NB4 (cell line): ENCODE data around the gene SLC26A9.

Source experiments
- MYC ChIP-seq: IDR thresholded peaks from 2 replicates; pipeline ENCODE4 v1.6.1; 2011; ENCODE audit warnings: low read depth, low read length
- POLR2A ChIP-seq: IDR thresholded peaks from 2 replicates; pipeline ENCODE4 v1.6.1; 2011; ENCODE audit warnings: mild to moderate bottlenecking; ENCODE audit not compliant: insufficient read length; ENCODE audit errors: extremely low read depth
- TF ChIP-seq, protein P1 (sequence below): IDR thresholded peaks from one replicate; pipeline ENCODE4 v1.5.1; 2012; ENCODE audit warnings: low read depth, low read length
- TF ChIP-seq, protein P2 (sequence below): IDR thresholded peaks from 2 replicates; pipeline ENCODE4 v1.6.1; 2011; ENCODE audit warnings: low read depth, low read length

DNA sequence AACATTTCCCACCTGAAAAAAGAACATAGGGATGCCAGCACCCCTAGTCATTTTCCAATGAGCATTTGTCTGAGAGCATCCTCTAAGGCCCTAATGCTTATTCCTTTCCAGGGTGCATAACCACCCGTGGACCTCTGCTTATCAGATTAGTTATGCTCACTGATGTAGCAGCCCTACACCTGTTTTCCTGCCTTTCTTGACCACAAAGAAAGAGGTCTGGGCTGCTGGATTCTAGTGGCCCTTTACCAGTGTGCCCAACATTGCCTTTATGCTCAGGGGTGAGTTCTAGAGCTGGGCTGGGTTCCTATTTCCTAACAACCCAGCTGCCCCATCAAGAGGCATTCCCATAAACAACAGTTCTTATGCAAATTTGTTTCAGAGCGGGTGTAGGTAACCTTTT is 73.0 kb downstream of the SLC26A9 start:
- TF ChIP-seq, protein P1, sequence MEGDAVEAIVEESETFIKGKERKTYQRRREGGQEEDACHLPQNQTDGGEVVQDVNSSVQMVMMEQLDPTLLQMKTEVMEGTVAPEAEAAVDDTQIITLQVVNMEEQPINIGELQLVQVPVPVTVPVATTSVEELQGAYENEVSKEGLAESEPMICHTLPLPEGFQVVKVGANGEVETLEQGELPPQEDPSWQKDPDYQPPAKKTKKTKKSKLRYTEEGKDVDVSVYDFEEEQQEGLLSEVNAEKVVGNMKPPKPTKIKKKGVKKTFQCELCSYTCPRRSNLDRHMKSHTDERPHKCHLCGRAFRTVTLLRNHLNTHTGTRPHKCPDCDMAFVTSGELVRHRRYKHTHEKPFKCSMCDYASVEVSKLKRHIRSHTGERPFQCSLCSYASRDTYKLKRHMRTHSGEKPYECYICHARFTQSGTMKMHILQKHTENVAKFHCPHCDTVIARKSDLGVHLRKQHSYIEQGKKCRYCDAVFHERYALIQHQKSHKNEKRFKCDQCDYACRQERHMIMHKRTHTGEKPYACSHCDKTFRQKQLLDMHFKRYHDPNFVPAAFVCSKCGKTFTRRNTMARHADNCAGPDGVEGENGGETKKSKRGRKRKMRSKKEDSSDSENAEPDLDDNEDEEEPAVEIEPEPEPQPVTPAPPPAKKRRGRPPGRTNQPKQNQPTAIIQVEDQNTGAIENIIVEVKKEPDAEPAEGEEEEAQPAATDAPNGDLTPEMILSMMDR = no peak
- no peak for TF ChIP-seq POLR2A
- TF ChIP-seq, protein P2, sequence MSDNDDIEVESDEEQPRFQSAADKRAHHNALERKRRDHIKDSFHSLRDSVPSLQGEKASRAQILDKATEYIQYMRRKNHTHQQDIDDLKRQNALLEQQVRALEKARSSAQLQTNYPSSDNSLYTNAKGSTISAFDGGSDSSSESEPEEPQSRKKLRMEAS = no peak
- TF ChIP-seq MYC = no peak
